Sigmoid colon (tissue), 3 donors: ENCODE results near the gene EEF1AKMT2.

ENCODE experiments used
- POLR2A ChIP-seq, 2 donors: fragments of 450-650 bp; IDR thresholded peaks; one replicate each; pipeline ENCODE4 v1.6.1; 2016; ENCODE audit warnings: antibody characterized with exemption in 2 of 2, mild to moderate bottlenecking in 2 of 2, moderate library complexity in 2 of 2
- TF ChIP-seq, protein P1 (sequence below), 4 experiments: fragments of 450-650 bp in 3 of 4; fragments of 200-600 bp in 1 of 4; IDR thresholded peaks; one replicate each; pipeline ENCODE4 v1.5.1; 2016 to 2019; ENCODE audit warnings: antibody characterized with exemption in 4 of 4, mild to moderate bottlenecking in 3 of 4, moderate library complexity in 2 of 4

DNA sequence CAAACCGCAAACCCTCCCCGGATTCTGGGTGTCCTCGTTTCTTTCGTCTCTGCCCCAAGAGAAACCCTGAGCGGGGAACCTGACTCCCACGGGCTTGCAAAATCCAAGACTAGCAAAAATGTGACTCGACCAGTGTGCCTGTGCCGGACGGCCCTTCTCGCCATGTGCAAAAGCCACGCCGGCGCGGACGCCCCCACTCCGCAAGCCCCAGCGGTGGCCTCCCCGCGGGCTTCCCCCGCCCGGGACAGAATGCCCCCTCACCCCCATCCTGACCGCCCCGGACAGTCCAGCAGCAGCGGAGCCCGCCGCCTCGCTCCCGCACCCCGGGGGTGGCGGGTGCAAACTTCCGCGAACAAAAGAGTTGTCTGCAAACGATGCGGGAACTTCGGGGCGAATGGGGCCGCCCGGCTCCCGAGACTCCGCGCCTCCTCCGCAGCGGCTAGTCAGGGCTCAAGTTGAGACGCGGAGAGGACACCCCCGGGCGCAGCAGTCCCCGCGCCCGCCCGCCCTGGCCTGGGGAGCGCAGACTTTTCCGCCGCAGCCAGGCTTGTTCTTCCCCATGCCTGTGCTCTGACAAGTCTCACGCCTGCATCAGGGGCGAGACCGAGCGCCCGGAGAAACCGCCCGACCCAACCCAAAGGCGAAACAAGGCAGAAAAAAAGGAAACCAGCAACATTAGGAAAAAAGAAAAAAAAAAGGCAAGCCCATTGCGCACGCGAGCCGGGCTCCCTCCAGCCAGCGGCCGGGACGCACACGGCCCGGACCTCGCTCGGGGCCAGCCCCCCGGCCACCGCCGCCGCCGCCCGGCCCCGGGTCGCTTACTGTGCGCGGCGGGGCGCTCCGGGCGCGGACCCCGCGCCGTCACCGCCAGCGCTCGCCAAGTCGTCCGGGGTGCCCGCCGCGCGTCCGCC is 48.2 kb downstream of the EEF1AKMT2 start:
- TF ChIP-seq, protein P1, sequence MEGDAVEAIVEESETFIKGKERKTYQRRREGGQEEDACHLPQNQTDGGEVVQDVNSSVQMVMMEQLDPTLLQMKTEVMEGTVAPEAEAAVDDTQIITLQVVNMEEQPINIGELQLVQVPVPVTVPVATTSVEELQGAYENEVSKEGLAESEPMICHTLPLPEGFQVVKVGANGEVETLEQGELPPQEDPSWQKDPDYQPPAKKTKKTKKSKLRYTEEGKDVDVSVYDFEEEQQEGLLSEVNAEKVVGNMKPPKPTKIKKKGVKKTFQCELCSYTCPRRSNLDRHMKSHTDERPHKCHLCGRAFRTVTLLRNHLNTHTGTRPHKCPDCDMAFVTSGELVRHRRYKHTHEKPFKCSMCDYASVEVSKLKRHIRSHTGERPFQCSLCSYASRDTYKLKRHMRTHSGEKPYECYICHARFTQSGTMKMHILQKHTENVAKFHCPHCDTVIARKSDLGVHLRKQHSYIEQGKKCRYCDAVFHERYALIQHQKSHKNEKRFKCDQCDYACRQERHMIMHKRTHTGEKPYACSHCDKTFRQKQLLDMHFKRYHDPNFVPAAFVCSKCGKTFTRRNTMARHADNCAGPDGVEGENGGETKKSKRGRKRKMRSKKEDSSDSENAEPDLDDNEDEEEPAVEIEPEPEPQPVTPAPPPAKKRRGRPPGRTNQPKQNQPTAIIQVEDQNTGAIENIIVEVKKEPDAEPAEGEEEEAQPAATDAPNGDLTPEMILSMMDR (IDR thresholded peaks at IDR 0.05), result no peak
- no peak for TF ChIP-seq POLR2A (IDR thresholded peaks at IDR 0.05)
